ENCODE results near the gene SLCO4A1.

DNA sequence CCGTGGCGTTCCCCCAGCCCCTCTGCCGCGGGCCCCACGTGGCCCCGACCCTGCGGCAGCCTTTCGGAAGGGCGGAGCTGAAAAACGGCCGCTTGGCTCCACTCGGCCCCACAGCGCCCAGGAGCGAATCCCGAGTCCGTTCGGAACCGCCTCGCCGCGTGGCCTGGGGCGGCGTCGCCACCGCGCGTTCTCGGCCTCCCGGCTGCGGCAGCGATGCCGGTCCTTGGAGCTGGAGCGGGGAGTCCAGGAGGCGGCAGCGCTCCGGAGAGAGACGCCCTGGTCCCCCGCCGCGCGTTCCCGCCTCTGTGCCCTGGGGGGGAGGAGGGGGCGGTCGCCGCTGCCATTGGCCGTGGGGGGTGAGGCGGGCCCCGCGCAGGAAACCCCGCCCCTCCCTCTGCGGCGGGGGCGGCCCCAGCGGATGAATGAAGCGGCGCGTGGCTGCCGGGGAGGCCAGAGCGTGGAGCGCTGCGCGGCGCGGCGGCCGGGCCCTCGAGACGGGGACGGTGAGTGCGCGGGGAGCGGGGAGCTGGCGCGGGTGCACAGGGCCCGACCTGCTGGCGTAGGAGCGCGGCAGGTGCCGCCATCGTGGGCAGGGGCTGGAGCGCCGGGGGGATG, at the start of gene SLCO4A1:
- TF ChIP-seq, protein P1, sequence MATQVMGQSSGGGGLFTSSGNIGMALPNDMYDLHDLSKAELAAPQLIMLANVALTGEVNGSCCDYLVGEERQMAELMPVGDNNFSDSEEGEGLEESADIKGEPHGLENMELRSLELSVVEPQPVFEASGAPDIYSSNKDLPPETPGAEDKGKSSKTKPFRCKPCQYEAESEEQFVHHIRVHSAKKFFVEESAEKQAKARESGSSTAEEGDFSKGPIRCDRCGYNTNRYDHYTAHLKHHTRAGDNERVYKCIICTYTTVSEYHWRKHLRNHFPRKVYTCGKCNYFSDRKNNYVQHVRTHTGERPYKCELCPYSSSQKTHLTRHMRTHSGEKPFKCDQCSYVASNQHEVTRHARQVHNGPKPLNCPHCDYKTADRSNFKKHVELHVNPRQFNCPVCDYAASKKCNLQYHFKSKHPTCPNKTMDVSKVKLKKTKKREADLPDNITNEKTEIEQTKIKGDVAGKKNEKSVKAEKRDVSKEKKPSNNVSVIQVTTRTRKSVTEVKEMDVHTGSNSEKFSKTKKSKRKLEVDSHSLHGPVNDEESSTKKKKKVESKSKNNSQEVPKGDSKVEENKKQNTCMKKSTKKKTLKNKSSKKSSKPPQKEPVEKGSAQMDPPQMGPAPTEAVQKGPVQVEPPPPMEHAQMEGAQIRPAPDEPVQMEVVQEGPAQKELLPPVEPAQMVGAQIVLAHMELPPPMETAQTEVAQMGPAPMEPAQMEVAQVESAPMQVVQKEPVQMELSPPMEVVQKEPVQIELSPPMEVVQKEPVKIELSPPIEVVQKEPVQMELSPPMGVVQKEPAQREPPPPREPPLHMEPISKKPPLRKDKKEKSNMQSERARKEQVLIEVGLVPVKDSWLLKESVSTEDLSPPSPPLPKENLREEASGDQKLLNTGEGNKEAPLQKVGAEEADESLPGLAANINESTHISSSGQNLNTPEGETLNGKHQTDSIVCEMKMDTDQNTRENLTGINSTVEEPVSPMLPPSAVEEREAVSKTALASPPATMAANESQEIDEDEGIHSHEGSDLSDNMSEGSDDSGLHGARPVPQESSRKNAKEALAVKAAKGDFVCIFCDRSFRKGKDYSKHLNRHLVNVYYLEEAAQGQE (IDR thresholded peaks at IDR 0.05; ENCODE audit: insufficient read depth in 1 of 2, low read depth in 2 of 2, low read length in 2 of 2): no peak
- TF ChIP-seq POLR2AphosphoS5 (IDR thresholded peaks at IDR 0.05; ENCODE audit: low read depth, low read length) (peak; percentile 68; the same call in 1 of the 2 replicates), SIN3A (IDR thresholded peaks at IDR 0.05; ENCODE audit: borderline replicate concordance, insufficient read depth, low read length) (0 out of 2 replicates have a peak, but pooled peaks have one; percentile 28)
